Skeletal muscle satellite cell (primary cell): Measurements from ENCODE around the gene SPAG17.
A peak's percentile ranks its signal among the peaks of the same experiment; 100 is the strongest.

Source experiments
- H3K27me3 ChIP-seq: 2 replicates; pipeline ENCODE4 v1.7.0; 2013; ENCODE audit warnings: low read length; ENCODE audit not compliant: control insufficient read depth, insufficient read depth
- H3K36me3 ChIP-seq: 2 replicates; pipeline ENCODE4 v1.7.0; 2013; ENCODE audit warnings: mild to moderate bottlenecking, control low read depth, low read length; ENCODE audit not compliant: insufficient read depth
- H3K4me1 ChIP-seq: 2 replicates; pipeline ENCODE4 v1.7.0; 2013; ENCODE audit warnings: low read length; ENCODE audit not compliant: control insufficient read depth, insufficient read depth
- H3K4me2 ChIP-seq: 2 replicates; pipeline ENCODE4 v1.7.0; 2013; ENCODE audit warnings: mild to moderate bottlenecking, low read length
- H3K4me3 ChIP-seq: 2 replicates; pipeline ENCODE4 v1.7.0; 2013; ENCODE audit warnings: low read length
- H3K9ac ChIP-seq: 2 replicates; pipeline ENCODE4 v1.7.0; 2013; ENCODE audit warnings: mild to moderate bottlenecking, low read depth, low read length, moderate library complexity
- H3K9me3 ChIP-seq: replicated peaks from 2 replicates; pipeline ENCODE4 v1.7.0; 2013; ENCODE audit warnings: mild to moderate bottlenecking, control low read depth, low read length

Gene SPAG17

GRCh38 chr1:117970252-117970651 is 214.8 kb downstream of the SPAG17 start:
- Histone ChIP-seq H3K4me1 (no peaks in the 10 kb centered on the region), H3K9ac (no peak overlapping the region), H3K4me2 (no peak overlapping the region), H3K9me3 (no peaks in the 10 kb centered on the region), H3K4me3 (no peak overlapping the region), H3K27me3 (no peaks in the 10 kb centered on the region), H3K36me3 (no peaks in the 10 kb centered on the region)

- Histone ChIP-seq H3K27me3 (no peaks in the 10 kb centered on the region), H3K9ac (no peak overlapping the region), H3K36me3 (peaks cover under 1% of the 10 kb centered on the region), H3K9me3 (no peaks in the 10 kb centered on the region), H3K4me3 (no peak overlapping the region), H3K4me2 (no peak overlapping the region), H3K4me1 (no peaks in the 10 kb centered on the region)
Observed at GRCh38 chr1:117967881-117968280, 217.1 kb downstream of the SPAG17 start.

- no peaks in the 10 kb centered on the region for H3K27me3 ChIP-seq
- H3K4me2 ChIP-seq, result no peak overlapping the region
- H3K9me3 ChIP-seq, result no peaks in the 10 kb centered on the region
- no peaks in the 10 kb centered on the region for H3K4me1 ChIP-seq
- H3K36me3 ChIP-seq, result peaks cover 5% of the 10 kb centered on the region
- H3K4me3 ChIP-seq, result no peak overlapping the region
- no peak overlapping the region for H3K9ac ChIP-seq
Observed at GRCh38 chr1:117967477-117967876, 217.6 kb downstream of the SPAG17 start.

- H3K4me3 ChIP-seq, result no peak overlapping the region
Observed at GRCh38 chr1:117964290-117965038, 220.6 kb downstream of the SPAG17 start.

GRCh38 chr1:117959364-117959763 is 225.7 kb downstream of the SPAG17 start:
- Histone ChIP-seq H3K9me3 (no peaks in the 10 kb centered on the region), H3K4me2 (no peak overlapping the region), H3K4me3 (no peak overlapping the region), H3K9ac (no peak overlapping the region), H3K4me1 (no peaks in the 10 kb centered on the region), H3K36me3 (peaks cover 72% of the 10 kb centered on the region), H3K27me3 (no peaks in the 10 kb centered on the region)

More at GRCh38 chr1:117964290-117965038, 220.6 kb downstream of the SPAG17 start:
- Histone ChIP-seq H3K9me3 (no peaks in the 10 kb centered on the region), H3K9ac (no peak overlapping the region), H3K36me3 (peaks cover 22% of the 10 kb centered on the region), H3K4me1 (no peaks in the 10 kb centered on the region), H3K4me2 (no peak overlapping the region), H3K27me3 (no peaks in the 10 kb centered on the region)

GRCh38 chr1:117952386-117952785 is 232.6 kb downstream of the SPAG17 start:
- Histone ChIP-seq H3K4me1 (no peaks in the 10 kb centered on the region), H3K9ac (no peak overlapping the region), H3K27me3 (no peaks in the 10 kb centered on the region), H3K4me3 (no peak overlapping the region), H3K4me2 (no peak overlapping the region), H3K36me3 (peaks cover 97% of the 10 kb centered on the region), H3K9me3 (no peaks in the 10 kb centered on the region)

GRCh38 chr1:117942293-117942692 is 242.7 kb downstream of the SPAG17 start:
- no peak overlapping the region for H3K9ac ChIP-seq
- no peak overlapping the region for H3K4me2 ChIP-seq
- no peaks in the 10 kb centered on the region for H3K27me3 ChIP-seq
- H3K4me3 ChIP-seq, result no peak overlapping the region
- no peaks in the 10 kb centered on the region for H3K9me3 ChIP-seq
- no peaks in the 10 kb centered on the region for H3K4me1 ChIP-seq
- peaks cover 88% of the 10 kb centered on the region for H3K36me3 ChIP-seq

- peaks cover 30% of the 10 kb centered on the region for H3K36me3 ChIP-seq
- no peaks in the 10 kb centered on the region for H3K9me3 ChIP-seq
- no peak overlapping the region for H3K9ac ChIP-seq
- H3K4me1 ChIP-seq, result peaks cover 18% of the 10 kb centered on the region
- H3K27me3 ChIP-seq, result no peaks in the 10 kb centered on the region
- no peak overlapping the region for H3K4me3 ChIP-seq
- H3K4me2 ChIP-seq, result no peak overlapping the region
Observed at GRCh38 chr1:117933769-117934168, 251.3 kb downstream of the SPAG17 start.

GRCh38 chr1:117932576-117932975 is 252.5 kb downstream of the SPAG17 start:
- no peak overlapping the region for H3K9ac ChIP-seq
- H3K4me1 ChIP-seq, result peaks cover 25% of the 10 kb centered on the region
- H3K36me3 ChIP-seq, result peaks cover 19% of the 10 kb centered on the region
- H3K4me3 ChIP-seq, result no peak overlapping the region
- no peak overlapping the region for H3K4me2 ChIP-seq
- no peaks in the 10 kb centered on the region for H3K27me3 ChIP-seq
- no peaks in the 10 kb centered on the region for H3K9me3 ChIP-seq

- H3K27me3 ChIP-seq, result no peaks in the 10 kb centered on the region
- H3K9ac ChIP-seq, result peak overlapping the region; percentile 87
- H3K4me2 ChIP-seq, result peak overlapping the region; percentile 91
- peaks cover 25% of the 10 kb centered on the region for H3K4me1 ChIP-seq
- H3K9me3 ChIP-seq, result no peaks in the 10 kb centered on the region
- peaks cover 8% of the 10 kb centered on the region for H3K36me3 ChIP-seq
- peak overlapping the region; percentile 94 for H3K4me3 ChIP-seq
Observed at GRCh38 chr1:117930484-117930883, 254.5 kb downstream of the SPAG17 start.

- Histone ChIP-seq H3K4me2 (peak overlapping the region; percentile 91), H3K9ac (peak overlapping the region; percentile 87), H3K36me3 (peaks cover 8% of the 10 kb centered on the region), H3K9me3 (no peaks in the 10 kb centered on the region), H3K4me1 (peaks cover 25% of the 10 kb centered on the region), H3K4me3 (peak overlapping the region; percentile 94), H3K27me3 (no peaks in the 10 kb centered on the region)
Observed at GRCh38 chr1:117930173-117930447, 254.9 kb downstream of the SPAG17 start.
